Hippocampal formation (tissue), 2 donors: Measurements from ENCODE around the gene STRC.
"Not testable (repeated sequence)": the region's sequence is repeated elsewhere in the genome, so short reads cannot be mapped to it uniquely, and the experiment has no call there.

Experiments
- DNase-seq, 2 donors: peaks; one replicate each; lab custom pipeline; 2025; lab: John Stamatoyannopoulos, UW

Gene STRC

DNA sequence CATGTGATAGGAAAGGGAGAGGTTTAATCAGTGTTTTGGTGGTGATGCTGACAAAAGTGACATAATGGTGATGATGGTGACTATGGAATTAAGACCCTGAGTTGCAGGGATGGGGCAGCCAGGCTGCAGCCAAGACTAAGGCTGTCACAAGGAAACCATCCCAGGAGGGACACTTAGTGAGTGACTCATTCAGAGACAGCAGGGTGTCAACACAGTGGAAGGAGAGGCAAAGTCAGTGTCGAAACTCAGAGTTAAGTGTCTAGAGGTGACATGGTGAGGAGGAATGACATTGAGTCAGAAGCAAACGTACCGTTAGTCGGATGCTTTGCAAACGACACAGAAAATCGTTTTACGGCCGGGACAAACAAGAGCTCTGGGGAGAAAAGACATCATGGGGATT lies 54.8 kb downstream of the STRC start:
- DNase-seq = not testable (repeated sequence)

DNA sequence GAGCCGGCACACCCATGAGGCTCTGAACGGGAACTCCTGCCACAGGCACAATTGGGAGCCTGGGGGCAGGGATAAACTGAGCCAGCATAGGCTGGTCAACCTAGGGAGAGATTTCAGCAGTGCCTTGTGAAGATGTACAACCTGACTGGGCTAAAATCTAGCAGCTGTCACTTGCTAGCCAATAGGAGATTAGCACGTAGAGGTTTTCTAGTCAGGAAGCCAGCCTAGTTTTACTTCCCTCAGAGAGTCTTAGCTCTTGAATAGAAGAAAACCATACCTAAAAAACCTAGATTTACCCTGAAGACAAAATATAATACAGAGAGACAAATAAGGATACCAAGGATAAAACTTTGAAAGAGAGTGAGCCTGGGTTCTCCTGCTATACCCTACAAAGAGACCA lies 55.8 kb downstream of the STRC start:
- not testable (repeated sequence) for DNase-seq

DNA sequence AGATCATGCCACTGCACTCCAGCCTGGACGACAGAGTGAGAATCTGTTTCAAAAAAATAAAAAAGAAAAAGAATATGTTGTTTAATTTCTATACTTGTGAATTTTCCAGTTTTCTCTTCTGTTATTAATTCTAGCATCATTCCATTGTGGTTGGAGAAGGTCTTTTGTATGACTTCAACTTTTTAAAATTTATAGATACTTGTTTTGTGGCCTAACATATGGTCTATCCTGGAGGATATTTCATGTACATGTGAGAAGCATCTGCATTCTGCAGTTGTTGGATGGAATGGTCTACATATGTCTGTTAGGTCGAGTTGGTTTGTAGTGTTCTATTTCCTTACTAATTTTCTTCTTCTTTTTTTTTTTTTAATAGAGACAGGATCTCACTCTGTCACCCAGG lies 65.6 kb downstream of the STRC start:
- no peak for DNase-seq

DNA sequence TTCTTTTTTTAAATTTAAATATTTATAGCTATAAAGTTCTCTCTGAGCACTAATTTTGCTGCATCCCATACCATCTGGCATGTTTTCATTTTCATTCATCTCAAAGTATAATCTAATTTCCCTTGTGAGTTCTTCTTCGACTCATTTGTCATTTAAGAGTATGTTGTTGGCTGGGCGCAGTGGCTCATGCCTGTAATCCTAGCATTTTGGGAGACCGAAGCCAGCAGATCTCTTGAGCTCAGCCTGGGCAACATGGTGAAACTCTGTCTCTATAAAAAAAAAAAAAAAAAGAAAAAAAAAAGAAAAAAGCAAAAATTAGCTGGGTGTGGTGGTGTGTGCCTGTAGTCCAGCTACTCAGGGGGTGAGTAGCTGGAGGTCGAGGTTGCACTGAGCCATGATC lies 66.3 kb downstream of the STRC start:
- no peak for DNase-seq

DNA sequence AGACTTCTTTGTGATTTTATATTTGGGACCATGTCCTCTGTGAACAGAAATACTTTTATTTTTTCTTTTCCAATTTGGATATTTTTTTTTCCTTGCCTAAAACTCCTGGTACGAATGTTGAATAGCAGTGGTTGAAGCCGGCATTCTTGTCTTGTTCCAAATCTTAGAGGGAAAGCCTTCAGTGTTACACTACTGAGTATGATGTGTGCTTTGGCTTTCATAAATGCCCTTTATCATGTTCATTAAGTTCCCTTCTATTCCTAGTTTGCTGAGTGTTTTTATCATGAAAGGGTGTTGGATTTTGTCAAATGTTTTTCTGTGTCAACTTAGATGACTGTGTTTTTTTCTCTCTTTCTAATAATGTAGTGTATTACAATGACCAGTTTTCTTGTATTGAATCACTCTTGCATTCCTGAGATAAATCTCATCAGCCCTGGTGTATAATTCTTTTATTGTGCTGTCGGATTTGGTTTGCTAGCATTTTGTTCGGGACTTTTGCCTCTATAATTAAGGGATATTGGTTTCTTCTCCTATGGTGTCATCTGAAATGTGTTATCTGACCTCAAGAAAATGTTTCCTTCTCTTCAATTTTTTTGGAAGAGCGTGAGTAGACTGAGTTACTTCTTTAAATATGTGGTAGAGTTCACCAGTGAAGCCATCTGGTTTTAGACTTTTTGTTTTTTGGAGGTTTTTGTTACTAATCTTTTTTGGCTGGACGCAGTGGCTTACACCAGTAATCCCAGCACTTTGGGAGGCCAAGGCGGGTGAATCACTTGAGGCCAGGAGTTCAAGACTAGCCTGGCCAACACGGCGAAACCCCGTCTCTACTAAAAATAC lies 67.9 kb downstream of the STRC start:
- DNase-seq = no peak
